ENCODE data around the gene HSPB7.

- peak; percentile 94 to 95 for TF ChIP-seq CTCF (conservative IDR thresholded peaks at IDR 0.05 in 1 of 2, IDR thresholded peaks at IDR 0.05 in 1 of 2; ENCODE audit: low read depth in 1 of 2, low read length in 2 of 2)
- TF ChIP-seq EZH2 (IDR thresholded peaks at IDR 0.05; ENCODE audit: low read length, missing control alignments): no peak
Observed at GRCh38 chr1:16009030-16009460, 8.8 kb downstream of the HSPB7 start.

Measured in fibroblast of lung (primary cell).